GM18499 (cell line): ENCODE measurements around the gene STAC2.

Source experiments
- ATAC-seq: cut with Tn5 transposase; IDR thresholded peaks from one replicate; pipeline ENCODE4 v1.9.1; 2021; ENCODE audit warnings: moderate number of reproducible peaks; ENCODE audit not compliant: insufficient read depth, unreplicated experiment

Gene STAC2

DNA sequence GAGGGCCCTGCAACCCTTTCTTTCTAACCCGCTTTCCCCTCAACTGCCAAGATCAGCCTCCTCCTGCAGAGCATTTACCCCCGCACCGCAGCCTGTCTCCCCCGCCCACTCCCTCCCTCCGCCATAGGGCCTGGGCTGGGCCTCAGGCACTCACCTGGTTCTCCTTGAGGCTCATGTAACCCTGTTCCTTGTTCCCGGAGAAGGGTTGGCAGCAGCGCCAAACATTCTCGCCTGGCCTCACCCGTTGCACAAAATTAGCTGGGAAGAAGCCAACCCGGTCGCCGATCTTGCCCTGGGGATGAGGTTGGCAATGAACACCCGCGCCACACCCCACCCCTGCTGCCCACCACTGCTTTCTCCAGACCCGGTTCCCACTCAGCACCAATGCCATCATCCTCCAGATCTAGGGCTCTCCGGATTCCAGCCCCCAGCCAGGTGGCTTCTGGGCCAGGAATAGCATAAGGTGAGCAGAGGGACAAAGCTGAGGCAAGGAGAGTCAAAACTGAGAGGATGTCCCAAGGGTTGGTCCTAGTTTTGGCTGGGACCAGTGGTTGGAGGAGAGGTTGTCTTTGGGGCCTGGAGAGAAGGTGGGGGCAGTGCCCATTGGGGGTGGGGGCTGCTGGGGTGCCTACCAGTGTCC lies 12.8 kb downstream of the STAC2 start:
- no peak for ATAC-seq

DNA sequence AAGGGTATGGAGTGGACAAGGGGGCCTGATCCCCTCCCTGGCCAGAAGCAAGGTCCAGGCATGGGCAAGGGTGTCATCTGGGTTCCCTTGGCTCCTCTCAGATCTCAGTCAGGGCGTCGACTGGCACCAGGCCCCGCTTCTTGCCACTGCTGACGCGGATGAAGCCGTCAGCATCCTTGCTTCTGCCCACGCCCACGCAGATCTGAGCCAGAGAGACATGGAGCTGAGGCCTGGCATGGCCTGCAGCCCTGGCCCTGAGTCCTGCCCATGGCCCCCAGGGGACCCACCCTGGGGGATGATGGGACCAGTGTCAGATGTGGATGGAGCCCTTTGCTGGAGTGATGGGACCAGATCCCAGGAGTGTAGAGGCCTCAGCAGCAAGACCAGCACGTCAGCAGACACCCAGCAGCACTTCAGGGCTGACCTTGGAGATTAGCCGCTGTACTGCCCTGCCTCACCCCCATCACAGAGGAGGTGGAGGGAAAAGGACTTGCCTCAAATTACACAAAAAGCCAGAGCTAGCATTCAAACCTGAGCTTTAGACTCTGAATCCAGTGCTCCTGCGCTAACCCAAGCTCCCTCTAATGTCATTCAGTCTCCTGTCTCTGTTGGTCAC lies 13.4 kb downstream of the STAC2 start:
- no peak for ATAC-seq

- ATAC-seq, result no peak
Observed at GRCh38 chr17:39210093-39210434, 15.7 kb downstream of the STAC2 start.

DNA sequence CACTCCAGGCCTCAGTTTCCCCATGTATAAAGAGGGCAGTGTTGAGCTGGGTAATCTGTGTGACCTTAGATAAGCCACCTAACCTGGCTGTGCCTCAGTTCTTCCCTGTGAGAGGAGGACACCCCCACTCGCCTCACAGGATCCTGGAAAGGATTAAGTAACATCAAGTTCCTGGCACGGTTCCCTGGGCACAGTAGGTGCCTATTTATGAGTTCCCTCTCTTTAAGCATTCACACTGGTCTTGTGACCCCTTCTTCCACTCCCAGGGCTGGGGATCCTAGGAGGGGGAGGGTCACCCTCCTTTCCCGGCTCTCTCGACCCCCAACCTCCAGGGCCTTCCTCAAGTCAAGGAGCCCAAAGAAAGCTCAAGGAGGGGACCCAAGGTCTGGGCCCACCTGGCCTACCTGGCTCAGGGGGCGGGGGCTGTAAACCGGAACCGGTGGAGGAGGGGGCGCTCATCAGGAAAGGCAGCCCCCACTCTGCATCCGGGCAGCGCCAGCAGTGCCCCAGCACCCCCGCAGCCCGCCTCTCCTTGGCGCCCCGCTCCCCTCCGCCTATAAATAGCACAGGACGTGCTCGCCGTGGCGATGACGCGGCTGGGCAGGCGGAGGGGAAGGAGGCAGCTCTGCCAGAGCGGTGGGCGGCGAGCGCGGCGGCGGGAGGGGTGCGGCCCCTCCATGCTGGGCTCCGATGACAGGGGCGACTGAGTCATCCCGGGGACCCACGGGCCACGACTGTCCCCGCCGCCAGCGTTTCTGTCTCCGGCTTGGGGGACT lies 16.2 kb downstream of the STAC2 start:
- no peak for ATAC-seq

- ATAC-seq, result no peak
Observed at GRCh38 chr17:39208893-39209292, 16.9 kb downstream of the STAC2 start.

DNA sequence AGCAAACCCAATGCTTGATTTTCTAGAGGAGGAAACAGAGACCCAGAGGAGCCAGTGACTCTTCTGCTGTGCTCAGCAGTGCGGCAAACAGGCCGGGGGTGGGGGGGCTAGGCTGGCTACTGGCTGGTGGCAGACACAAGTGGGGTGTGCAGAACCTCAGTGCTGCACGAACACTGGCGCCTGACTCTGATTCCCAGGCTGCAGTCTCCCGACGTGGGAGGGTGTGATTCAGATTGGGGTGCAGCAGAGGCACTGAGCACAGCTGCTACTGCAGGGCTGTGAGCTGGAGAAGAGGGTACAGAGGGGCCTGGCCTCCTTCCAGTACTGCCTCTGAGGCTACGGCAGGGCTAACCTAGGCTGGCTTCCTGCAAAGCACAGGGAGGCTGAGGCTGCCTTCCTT lies 17.6 kb downstream of the STAC2 start:
- no peak for ATAC-seq

DNA sequence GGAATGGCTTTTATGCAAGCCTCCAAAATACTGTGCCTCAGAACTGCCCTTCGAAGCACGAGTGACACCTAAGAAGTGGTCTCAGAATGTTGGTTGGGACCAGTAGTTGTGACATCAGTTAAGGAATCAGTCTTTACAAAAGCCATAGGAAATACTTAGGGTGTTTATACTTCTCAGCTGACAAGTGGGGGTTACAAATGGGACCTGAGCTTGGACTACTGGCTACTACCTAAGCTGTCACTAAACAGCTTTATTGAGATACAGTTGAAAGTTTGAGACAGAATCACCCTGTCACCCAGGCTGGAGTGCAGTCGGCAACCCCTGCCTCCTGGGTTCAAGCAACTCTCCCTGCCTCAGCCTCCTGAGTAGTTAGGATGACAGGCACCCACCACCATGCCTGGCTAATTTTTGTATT lies 20.6 kb downstream of the STAC2 start:
- no peak for ATAC-seq

GRCh38 chr17:39204245-39204644 lies 21.5 kb downstream of the STAC2 start:
- ATAC-seq, result no peak

- no peak for ATAC-seq
Observed at GRCh38 chr17:39200957-39201510, 24.7 kb downstream of the STAC2 start.

GRCh38 chr17:39200070-39200879 lies 25.5 kb downstream of the STAC2 start, which contains the start of gene RPL19:
TSS of gene RPL19 (plus strand) at chr17:39200283. CDS start at chr17:39200345, 62 bp downstream.
- ATAC-seq, result peak; percentile 40

DNA sequence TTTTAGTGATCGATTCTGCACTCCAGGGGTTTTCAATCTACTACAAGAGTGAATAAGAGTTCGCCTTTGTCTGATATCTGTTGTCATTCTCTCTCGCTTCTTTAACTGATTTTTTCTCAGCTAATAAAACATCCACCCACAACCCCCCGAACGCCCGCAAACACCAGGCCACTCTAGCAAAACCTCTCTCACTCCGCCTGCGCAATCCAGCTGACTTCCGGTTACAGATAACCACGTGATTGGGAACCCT lies 26.0 kb downstream of the STAC2 start:
- peak; percentile 53 for ATAC-seq

DNA sequence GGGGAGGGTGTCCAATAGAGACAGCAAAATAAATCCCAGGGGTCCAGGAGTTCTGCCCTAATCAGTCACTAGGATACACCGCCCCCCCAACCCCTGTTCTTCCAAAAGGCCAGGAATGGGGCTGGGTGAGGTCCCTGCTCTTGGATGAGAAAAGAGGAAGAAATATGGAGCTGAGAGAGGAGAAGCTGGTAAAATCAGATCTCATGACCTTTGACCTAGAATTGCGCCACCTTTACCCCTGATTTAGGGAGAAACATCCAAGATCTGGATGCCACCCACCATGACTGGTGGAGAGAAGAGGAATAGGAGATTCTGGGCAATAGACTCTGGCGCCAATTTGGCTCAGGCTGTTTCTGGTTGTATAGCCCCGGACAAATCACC lies 27.6 kb downstream of the STAC2 start:
- no peak for ATAC-seq

DNA sequence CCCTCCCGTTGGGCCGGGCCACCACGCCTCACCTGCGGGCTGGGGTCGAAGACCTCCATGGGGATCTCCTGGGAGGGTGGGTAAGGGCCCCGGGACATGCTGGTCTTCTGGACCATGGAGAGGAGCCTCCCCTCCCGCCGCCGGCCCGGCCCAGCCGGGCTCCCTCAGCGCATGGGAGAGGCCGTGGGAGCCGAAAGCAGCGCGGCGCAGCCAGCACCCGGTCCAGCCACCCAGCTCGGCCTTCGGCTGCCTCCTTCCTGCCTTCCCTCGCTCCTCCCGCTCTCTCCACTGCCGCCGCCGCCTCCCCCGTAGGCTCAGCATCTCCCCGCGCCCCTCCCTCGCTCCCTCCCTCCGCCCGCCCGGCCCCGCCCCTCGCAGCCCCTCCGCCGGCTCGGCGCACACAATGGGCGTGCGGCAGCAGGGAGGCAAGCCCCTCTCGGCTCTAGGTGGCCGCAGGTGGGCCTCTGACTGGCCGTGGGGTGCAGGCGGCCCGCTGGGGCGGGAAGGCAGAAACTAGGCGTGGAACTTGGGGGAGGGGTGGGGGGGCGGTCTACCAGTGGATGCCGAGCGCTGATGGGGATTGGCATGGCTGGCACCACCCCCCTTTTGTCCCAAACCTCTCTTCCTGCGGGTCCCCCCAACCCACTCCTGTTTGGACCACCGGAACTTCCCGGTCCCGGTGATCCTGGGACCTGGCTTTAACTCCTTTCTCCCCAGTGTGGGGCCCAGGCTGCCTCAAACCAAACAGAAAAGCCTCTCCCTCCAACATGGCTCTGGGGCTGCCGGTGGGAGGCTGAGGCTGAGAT lies 28.2 kb downstream of the STAC2 start, which contains the start of gene CACNB1:
CACNB1 (minus strand) TSS at position 290 of the 806 bp plus-strand sequence; CDS start at position 116, 174 bp downstream.
- no peak for ATAC-seq

- ATAC-seq, result no peak
Observed at GRCh38 chr17:39196808-39197291, 28.9 kb downstream of the STAC2 start.

- ATAC-seq, result no peak
Observed at GRCh38 chr17:39196241-39196807, 29.4 kb downstream of the STAC2 start.

DNA sequence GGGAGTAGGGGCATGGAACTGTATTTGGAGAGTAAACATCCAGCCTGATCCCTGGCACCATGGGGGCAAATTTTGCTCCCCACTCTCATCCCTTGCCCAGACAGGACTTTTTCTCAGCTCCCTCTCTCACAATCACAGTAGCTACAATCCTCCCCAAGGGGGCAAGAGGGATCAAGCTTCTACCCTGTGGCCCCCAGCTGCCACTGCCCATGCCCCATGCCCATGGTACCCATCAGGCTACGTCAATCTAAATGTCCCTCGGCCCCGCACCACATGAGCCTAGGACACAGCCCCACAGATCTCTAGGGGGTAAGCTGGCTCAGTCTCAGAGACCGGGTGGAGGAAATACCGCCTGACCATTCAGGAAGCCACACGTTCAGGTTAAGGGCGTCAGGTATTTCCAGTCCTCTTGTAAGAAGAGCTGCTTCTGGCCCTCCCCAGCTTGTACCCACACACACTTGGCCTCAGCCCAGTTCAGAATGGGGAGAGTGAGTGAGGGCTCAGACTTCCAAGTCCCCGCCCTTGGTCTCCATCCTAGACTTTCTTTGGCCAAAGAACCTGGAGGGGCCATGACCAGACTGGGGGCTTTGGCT lies 30.1 kb downstream of the STAC2 start:
- no peak for ATAC-seq

GRCh38 chr17:39194985-39195524 lies 30.7 kb downstream of the STAC2 start:
- no peak for ATAC-seq

DNA sequence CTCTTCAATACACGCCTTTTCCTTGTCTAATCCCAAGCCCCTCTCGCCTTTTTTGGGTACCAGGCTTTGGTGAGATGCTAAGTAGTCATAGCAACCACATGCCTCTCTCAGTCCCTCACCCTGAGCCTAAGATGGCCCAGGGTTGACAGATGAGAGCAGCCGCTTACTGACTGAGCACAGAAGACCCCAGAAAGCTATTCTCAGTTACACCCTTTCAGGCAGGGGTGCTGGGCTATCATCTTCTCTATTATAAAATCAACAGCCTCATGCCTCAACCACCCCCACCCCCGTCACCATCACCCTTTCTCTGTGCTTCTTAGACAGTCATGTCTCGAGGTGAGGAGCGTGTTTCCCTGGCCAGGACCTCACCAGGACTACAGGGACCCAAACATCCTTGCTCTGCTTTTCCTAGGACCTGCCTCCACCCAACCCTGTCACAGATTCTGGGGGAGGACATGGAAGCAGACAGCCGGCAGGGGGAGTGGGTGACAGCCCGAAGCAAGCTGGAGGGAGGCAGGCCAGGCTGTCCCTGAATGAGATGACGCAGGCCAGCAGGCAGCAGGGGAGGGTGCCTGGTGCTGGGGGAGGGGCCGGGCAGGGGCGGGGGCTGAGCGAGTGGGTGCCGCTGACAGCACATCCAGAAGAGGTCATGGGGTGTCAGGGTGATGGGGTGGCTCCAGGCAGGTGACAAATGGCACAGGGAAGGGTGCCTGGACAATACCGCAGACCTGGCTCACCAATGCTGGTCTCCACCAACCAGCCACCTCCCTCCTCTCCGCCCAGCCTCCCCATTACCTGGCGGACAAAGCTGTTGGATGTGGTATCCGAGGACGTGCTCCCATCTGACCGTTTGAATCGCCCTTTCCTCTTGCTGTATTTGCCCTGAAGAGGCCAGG lies 31.4 kb downstream of the STAC2 start:
- no peak for ATAC-seq
